Skin of body (tissue), 2 donors: ENCODE results near the gene GUCY1A1. TPM values are rescaled to one million over a fixed set of nuclear protein-coding genes. Genes with fewer than 3 reads are reported as not detected.

Experiments
- DNase-seq: peaks from one replicate; lab custom pipeline; 2025; lab: John Stamatoyannopoulos, UW
- total RNA-seq: library from RNA; depleted of rRNA; stranded (reverse); fragments of >200 nt; gene quantifications from one replicate; pipeline ENCODE4 v1.2.3, GENCODE V29; 2014

GUCY1A1 gene
- total RNA-seq, 1 donor from 2014 or later: 15.1 TPM

DNA sequence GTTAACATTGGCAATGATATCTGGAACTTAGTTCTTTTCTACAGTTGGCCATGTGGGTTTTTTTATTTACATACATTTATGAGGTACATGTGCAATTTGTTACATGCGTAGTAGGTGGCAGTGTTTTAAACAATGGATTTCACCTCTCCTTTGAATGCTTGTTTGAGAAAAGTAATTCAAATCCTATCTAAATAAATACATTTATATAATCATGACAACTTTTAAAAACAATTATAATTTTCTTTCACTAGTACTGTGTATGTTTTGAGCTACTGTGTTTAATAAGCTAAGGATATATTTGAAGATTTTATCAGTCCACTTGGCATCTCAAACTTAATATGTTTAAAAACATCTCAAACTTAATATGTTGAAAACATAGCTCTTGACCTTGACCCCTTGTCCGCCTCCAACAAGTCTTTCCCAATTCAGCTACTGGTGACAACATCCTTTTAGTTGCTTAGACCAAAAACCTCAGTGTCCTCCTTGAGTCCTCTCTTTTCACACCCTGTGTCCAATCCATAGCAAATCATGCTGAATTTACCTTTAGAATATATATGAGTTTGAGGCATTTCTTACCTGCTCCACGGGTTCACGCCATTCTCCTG is 106.7 kb downstream of the GUCY1A1 start:
- no peak for DNase-seq

DNA sequence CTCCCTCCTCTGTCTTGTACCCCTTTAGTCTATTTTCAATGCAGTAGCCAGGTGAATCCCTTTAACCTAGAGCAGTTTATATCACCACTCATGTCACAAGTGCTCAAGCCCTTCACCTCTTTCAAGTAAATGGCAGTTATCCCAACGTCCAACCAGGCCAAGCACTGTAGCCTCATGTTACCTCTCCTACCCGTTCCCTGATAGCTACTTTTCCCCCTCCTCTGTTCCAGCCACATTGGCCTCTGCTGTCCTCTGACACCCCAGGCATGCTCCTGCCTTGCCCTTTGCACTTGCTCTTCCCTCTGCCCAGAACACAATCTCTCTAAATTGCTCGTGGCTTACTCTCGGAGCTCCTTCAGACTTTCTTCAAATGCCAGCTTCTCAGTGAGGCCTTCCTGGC is 107.4 kb downstream of the GUCY1A1 start:
- DNase-seq: no peak

DNA sequence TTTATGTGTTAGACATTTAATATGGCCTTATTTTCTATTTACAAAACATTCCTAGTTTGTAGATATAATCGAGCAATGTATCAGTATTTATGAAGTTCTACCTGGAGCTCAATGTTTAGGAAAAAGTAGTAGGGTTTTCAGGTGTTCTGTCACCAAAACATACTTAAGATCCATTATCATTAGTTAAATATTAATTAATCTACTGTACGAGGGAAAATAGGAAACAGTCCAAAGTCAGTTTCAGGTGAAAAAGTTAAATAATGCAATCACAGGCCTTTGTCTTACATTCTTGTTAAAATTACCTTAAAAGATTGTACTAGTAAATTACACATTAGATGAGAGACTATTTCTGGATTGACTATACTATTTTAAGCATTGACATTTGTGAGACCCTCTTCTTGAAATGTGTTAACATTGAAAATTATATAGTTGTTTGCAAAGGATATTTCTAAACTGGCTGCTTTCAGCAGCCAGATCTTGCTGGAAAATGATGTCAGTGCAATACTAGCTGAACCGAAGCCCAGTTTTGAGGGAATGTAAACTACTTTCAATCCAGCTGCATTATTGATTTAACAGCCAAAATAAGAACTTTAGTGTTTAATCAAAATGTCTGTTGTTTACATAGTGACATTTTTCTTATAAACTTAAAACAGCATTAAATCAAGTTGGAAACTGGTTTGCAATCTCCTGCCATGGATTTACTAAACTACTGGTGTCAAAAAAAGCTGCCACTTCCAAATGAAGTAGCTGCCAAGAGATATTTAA is 111.5 kb downstream of the GUCY1A1 start:
- peak; percentile 87 for DNase-seq

DNA sequence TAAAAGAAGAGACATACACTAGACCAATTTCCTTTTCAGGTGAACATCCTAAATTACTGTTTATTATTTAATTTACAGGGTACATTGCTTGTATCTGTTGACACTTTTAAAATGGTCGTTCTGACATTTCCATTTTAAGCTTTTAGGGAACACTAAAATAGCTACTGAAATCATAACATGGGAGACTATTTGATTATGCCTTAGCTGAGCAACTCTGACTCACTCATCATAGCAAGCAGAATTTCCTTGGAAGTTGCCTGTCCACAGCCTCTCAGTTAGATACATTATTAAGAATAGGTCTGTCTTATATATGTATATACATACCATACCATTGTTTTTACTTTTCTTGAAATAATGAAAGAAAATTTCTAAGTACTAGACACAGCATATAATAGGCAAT is 114.1 kb downstream of the GUCY1A1 start:
- no peak for DNase-seq

DNA sequence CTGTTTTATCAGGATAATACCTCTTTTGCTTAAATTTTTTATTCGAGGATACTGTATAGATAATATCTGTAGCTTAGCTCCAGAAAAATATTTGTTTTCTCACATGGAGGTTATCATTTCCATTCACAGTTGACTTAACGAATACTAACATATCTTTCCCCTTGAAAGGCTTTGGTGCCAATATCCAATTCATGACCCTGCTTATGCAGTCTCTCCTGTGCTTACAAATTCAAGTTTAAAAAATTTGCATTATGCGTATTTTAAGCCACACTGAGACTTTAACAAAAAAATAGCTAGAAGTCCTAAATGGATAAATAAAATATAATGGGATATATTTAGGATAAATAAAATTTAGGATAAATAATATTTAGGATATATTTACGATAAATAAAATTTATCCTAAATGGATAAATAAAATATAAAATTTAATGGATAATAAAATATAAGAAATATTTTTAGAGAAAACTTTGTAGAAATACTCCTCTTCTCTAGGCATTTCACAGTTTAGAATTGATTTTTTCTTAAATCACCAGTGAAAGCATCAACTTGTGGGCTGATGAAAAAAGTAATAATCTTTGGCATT is 114.7 kb downstream of the GUCY1A1 start:
- DNase-seq: no peak

Other genes starting within 250 kb of the GUCY1A1 start
- 12.6 TPM for gene GUCY1B1, start 92.2 kb downstream of the GUCY1A1 start, total RNA-seq
- gene ASIC5, start 199.4 kb downstream of the GUCY1A1 start, total RNA-seq: not detected
- gene TDO2, start 236.8 kb downstream of the GUCY1A1 start, total RNA-seq: 0.59 TPM